Lower lobe of right lung (tissue), 2 donors: Measurements from ENCODE around the gene TRAF3IP3. TPM values are rescaled to one million over a fixed set of nuclear protein-coding genes. Genes with fewer than 3 reads are reported as not detected.

Experiments used
- ATAC-seq, 2 donors: fragments of 200-7000 bp; cut with Tn5 transposase; one replicate each; pipeline ENCODE4 v1.9.1; 2020 to 2022; ENCODE audit warnings: mild to moderate bottlenecking in 2 of 2, moderate library complexity in 2 of 2
- DNase-seq: peaks from one replicate; pipeline ENCODE4 v3.0.0-alpha.2; 2020
- H3K27ac ChIP-seq: fragments of 200-600 bp; one replicate; pipeline ENCODE4 v1.8.0; 2022
- H3K27me3 ChIP-seq: fragments of 200-600 bp; one replicate; pipeline ENCODE4 v1.8.0; 2022; ENCODE audit warnings: low read depth
- H3K36me3 ChIP-seq: fragments of 200-600 bp; one replicate; pipeline ENCODE4 v1.8.0; 2022; ENCODE audit warnings: mild to moderate bottlenecking
- H3K4me1 ChIP-seq: fragments of 200-600 bp; one replicate; pipeline ENCODE4 v1.8.0; 2022
- H3K4me3 ChIP-seq: fragments of 200-600 bp; one replicate; pipeline ENCODE4 v1.8.0; 2022; ENCODE audit warnings: mild to moderate bottlenecking
- H3K9me3 ChIP-seq: fragments of 200-600 bp; one replicate; pipeline ENCODE4 v1.8.0; 2022
- intact Hi-C: fragments of 100-400 bp; cut with DNase I; formaldehyde crosslinking; loops from one replicate; pipeline ENCODE4 v1.11.0; 2022
- total RNA-seq: library from RNA; stranded (reverse); fragmentation: NEBNext Ultra II Directional; extraction: Animal tissue kit (Norgen Biotek cat#: 25700); gene quantifications from one replicate; pipeline ENCODE4 v1.2.1, GENCODE V29; 2021
- TF ChIP-seq, protein P1 (sequence below): fragments of 200-600 bp; IDR thresholded peaks from one replicate; pipeline ENCODE4 v1.8.0; 2022; ENCODE audit warnings: antibody characterized with exemption, mild to moderate bottlenecking
- donor health status: DM: no; HTN: yes; CAD: no; lungs with severe emphysema.

TRAF3IP3 gene
- total RNA-seq, 1 donor from 2014 or later = 12.4 TPM

DNA sequence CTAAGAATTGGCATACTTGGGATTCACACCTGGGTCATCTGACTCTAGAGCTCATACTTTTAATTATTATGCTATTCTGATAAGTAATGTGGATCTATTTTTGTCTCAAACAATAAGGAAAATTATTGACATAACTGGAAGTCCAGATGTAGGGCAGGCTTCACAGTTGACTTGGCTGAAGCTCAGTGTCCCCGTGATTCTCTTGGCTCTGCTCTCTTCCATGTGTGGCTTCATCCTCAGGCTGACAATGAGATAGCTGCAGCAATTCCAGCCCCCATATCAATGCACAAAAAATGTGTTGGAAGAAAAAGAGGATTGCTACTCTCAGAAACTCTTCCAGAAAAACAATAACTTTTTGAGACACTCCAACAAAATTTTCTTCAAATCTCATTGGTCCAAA is 27.4 kb upstream of the TRAF3IP3 start:
- Histone ChIP-seq H3K27ac (no peak overlapping the region), H3K27me3 (no peaks in the 10 kb centered on the region), H3K36me3 (no peaks in the 10 kb centered on the region), H3K4me3 (no peak overlapping the region), H3K4me1 (no peaks in the 10 kb centered on the region), H3K9me3 (no peaks in the 10 kb centered on the region)
- ATAC-seq (no peak), DNase-seq (no peak)
- TF ChIP-seq, protein P1, sequence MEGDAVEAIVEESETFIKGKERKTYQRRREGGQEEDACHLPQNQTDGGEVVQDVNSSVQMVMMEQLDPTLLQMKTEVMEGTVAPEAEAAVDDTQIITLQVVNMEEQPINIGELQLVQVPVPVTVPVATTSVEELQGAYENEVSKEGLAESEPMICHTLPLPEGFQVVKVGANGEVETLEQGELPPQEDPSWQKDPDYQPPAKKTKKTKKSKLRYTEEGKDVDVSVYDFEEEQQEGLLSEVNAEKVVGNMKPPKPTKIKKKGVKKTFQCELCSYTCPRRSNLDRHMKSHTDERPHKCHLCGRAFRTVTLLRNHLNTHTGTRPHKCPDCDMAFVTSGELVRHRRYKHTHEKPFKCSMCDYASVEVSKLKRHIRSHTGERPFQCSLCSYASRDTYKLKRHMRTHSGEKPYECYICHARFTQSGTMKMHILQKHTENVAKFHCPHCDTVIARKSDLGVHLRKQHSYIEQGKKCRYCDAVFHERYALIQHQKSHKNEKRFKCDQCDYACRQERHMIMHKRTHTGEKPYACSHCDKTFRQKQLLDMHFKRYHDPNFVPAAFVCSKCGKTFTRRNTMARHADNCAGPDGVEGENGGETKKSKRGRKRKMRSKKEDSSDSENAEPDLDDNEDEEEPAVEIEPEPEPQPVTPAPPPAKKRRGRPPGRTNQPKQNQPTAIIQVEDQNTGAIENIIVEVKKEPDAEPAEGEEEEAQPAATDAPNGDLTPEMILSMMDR = no peak
- intact Hi-C loops = no loop called here

DNA sequence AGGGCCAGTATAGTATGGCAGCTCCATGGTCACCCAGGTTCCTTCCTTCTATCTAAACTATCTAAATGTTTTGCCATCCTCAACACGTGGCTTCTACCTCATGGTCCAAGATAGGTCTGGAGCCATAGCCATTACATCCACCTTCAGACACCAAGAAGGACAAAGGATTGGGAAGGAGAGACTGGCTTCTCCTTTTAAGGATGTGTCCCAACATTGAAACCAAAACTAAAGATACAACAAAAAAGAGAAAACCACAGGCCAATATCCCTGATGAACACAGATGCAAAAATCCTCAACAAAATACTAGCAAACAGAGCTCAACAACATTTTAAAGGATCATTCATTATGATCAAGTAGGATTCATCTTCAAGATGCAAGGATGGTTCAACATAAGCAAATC is 26.4 kb upstream of the TRAF3IP3 start:
- TF ChIP-seq, protein P1 = no peak
- Histone ChIP-seq H3K9me3 (no peaks in the 10 kb centered on the region), H3K4me1 (peaks cover 4% of the 10 kb centered on the region), H3K27me3 (no peaks in the 10 kb centered on the region), H3K36me3 (no peaks in the 10 kb centered on the region), H3K27ac (no peak overlapping the region), H3K4me3 (no peak overlapping the region)
- ATAC-seq = no peak
- intact Hi-C loops = no loop called here
- no peak for DNase-seq

DNA sequence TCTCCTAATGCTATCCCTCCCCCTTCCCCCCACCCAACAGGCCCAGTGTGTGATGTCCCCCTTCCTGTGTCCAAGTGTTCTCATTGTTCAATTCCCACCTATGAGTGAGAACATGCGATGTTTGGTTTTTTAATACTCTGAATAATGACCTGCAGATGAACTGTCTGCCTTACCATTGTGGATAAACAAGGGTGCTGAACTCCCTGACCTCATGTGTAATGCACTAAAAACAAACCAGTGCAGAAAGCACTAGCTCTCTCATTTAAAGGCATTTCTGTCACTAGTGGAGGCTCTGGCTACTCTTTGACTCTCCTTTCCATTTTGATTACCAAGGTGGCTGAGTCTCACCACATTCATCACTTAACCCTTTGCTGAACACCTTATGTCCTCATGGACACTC is 23.1 kb upstream of the TRAF3IP3 start:
- peaks cover 4% of the 10 kb centered on the region for H3K4me1 ChIP-seq
- no peak for ATAC-seq
- intact Hi-C loops = no loop called here
- no peaks in the 10 kb centered on the region for H3K9me3 ChIP-seq
- DNase-seq = no peak
- TF ChIP-seq, protein P1 = no peak
- no peaks in the 10 kb centered on the region for H3K27me3 ChIP-seq
- H3K4me3 ChIP-seq = no peak overlapping the region
- H3K27ac ChIP-seq = no peak overlapping the region
- H3K36me3 ChIP-seq = no peaks in the 10 kb centered on the region

DNA sequence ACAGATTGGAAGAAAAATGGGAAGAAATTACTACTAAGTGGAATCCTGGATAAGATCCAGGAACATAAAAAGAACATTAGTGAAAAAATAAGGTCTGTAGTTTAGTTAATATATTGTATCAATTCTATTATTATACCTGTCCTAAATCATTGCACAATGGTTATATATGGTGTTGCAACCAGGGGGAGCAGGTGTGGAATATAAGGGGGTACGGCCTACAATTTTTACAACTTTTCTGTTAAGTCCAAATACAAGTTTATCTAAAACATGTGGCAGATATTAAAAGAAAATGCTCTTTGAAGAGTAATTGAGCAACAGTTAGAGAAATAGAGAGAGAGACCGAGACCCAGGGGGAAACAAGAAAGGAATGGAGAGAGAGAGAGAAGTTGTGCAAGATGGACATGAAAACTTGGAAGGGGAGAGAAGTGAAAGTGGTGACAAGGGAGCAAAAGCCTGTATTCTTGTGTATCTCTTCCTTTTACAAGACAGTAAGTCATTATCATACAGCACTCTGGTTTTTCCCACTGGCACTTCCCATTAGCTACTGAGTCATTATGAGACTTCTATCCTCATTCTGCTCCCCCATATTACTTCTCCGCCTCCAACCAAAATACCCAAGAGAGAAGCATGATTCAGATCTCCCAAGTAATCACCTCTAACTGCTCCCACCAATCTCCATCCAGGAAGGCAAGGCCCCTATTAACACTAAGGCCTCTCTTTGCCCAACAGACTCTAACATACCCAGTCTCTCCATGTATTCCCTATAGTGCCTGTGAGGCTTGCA is 22.3 kb upstream of the TRAF3IP3 start:
- TF ChIP-seq, protein P1 = no peak
- no peak overlapping the region for H3K27ac ChIP-seq
- no peaks in the 10 kb centered on the region for H3K9me3 ChIP-seq
- peaks cover 4% of the 10 kb centered on the region for H3K4me1 ChIP-seq
- intact Hi-C loops = no loop called here
- no peak for DNase-seq
- no peak overlapping the region for H3K4me3 ChIP-seq
- ATAC-seq = peak; percentile 35 to 39
- H3K36me3 ChIP-seq = no peaks in the 10 kb centered on the region
- H3K27me3 ChIP-seq = no peaks in the 10 kb centered on the region

DNA sequence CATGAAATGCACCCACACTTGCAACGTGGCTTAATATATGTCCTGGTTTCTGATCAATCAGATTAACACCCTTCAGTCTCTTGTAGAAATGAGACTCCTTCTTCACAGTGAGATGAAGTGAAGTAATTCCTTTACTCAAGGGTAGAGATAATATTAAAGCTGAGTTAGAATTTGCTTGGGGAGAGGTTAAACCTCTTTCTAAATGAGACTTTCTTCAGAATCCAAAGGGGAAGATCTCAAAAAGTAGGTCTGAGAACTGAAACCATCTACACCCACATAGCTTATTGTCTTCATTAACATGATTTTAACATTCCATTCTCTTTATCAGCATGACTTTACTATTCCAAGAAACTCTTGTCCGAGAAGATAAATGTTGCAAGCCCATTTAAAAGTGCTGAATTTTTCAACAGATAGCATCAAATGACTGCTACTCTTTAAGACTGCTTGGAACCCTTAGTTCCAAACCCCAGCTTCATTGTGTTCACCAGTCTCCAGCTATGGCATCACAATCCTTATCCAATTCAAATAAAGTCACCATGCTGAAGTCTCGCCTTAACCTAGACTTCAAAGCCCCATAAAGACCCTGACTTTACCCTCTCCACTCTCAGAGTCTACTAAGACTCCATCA is 19.2 kb upstream of the TRAF3IP3 start:
- intact Hi-C loops = no loop called here

More for the DNA sequence above, 19.2 kb upstream of the TRAF3IP3 start:
- H3K4me3 ChIP-seq = no peak overlapping the region
- H3K4me1 ChIP-seq = peaks cover 4% of the 10 kb centered on the region
- TF ChIP-seq, protein P1 = no peak
- H3K27me3 ChIP-seq = no peaks in the 10 kb centered on the region
- no peak for ATAC-seq
- H3K36me3 ChIP-seq = no peaks in the 10 kb centered on the region
- no peaks in the 10 kb centered on the region for H3K9me3 ChIP-seq
- H3K27ac ChIP-seq = no peak overlapping the region
- DNase-seq = no peak
